Measurements from ENCODE around the gene CDRT4.

GRCh38 chr17:15414532-15415306 lies 52.7 kb downstream of the CDRT4 start:
- no peak for TF ChIP-seq EZH2phosphoT487 (IDR thresholded peaks at IDR 0.05; ENCODE audit: borderline replicate concordance, low read length)
- TF ChIP-seq, protein P1, sequence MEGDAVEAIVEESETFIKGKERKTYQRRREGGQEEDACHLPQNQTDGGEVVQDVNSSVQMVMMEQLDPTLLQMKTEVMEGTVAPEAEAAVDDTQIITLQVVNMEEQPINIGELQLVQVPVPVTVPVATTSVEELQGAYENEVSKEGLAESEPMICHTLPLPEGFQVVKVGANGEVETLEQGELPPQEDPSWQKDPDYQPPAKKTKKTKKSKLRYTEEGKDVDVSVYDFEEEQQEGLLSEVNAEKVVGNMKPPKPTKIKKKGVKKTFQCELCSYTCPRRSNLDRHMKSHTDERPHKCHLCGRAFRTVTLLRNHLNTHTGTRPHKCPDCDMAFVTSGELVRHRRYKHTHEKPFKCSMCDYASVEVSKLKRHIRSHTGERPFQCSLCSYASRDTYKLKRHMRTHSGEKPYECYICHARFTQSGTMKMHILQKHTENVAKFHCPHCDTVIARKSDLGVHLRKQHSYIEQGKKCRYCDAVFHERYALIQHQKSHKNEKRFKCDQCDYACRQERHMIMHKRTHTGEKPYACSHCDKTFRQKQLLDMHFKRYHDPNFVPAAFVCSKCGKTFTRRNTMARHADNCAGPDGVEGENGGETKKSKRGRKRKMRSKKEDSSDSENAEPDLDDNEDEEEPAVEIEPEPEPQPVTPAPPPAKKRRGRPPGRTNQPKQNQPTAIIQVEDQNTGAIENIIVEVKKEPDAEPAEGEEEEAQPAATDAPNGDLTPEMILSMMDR (IDR thresholded peaks at IDR 0.05; ENCODE audit: low read depth, low read length, poor library complexity, severe bottlenecking) = no peak
